Neural cell (in vitro differentiated cells): ENCODE data around the gene RNF44. TPM values are rescaled to one million over a fixed set of nuclear protein-coding genes. Genes with fewer than 3 reads are reported as not detected.

Experiments
- H2AFZ ChIP-seq: fragments of 200-600, 300-800 bp; sonication (generic), shearing (Covaris generic); 2 replicates; pipeline ENCODE4 v1.6.0; 2014; ENCODE audit warnings: low read depth, mild to moderate bottlenecking, antibody characterized with exemption, low read length, moderate library complexity
- H3F3A ChIP-seq: fragments of 200-600 bp; shearing (Covaris generic); 2 replicates; pipeline ENCODE4 v1.6.1; 2016; ENCODE audit warnings: mild to moderate bottlenecking, moderate library complexity, mixed read lengths, antibody characterized with exemption, low read length; ENCODE audit not compliant: insufficient read depth, poor library complexity, severe bottlenecking
- H3K27ac ChIP-seq: fragments of 200-600, 300-800 bp; sonication (generic), shearing (Covaris generic); 2 replicates; pipeline ENCODE4 v1.5.1; 2014; ENCODE audit warnings: mild to moderate bottlenecking, low read length, moderate library complexity
- H3K27me3 ChIP-seq: fragments of 300-800, 200-600 bp; sonication (generic), shearing (Covaris generic); 2 replicates; pipeline ENCODE4 v1.6.0; 2014; ENCODE audit warnings: mild to moderate bottlenecking, low read depth, low read length, moderate library complexity; ENCODE audit not compliant: insufficient read depth
- H3K36me3 ChIP-seq: fragments of 300-800, 200-600 bp; sonication (generic), shearing (Covaris generic); 2 replicates; pipeline ENCODE4 v1.5.1; 2014; ENCODE audit warnings: mild to moderate bottlenecking, antibody characterized with exemption, low read length, moderate library complexity; ENCODE audit not compliant: insufficient read depth
- H3K4me2 ChIP-seq: fragments of 300-800, 200-600 bp; sonication (generic), shearing (Covaris generic); 2 replicates; pipeline ENCODE4 v1.6.0; 2014; ENCODE audit warnings: mild to moderate bottlenecking, low read length
- H3K4me3 ChIP-seq: fragments of 300-800, 200-600 bp; sonication (generic), shearing (Covaris generic); 2 replicates; pipeline ENCODE4 v1.5.1; 2014; ENCODE audit warnings: mild to moderate bottlenecking, low read length, moderate library complexity
- H3K79me2 ChIP-seq: fragments of 200-600 bp; shearing (Covaris generic); replicated peaks from 2 replicates; pipeline ENCODE4 v1.6.0; 2014; ENCODE audit warnings: mild to moderate bottlenecking, low read length, moderate library complexity; ENCODE audit not compliant: insufficient read depth
- H3K9ac ChIP-seq: fragments of 300-800, 200-600 bp; sonication (generic), shearing (Covaris generic); 2 replicates; pipeline ENCODE4 v1.6.1; 2016; ENCODE audit warnings: mild to moderate bottlenecking, low read length, mixed read lengths
- H3K9me2 ChIP-seq: fragments of 200-600 bp; shearing (Covaris generic); 2 replicates; pipeline ENCODE4 v1.6.1; 2016; ENCODE audit warnings: mild to moderate bottlenecking, low read length, mixed read lengths; ENCODE audit not compliant: insufficient read depth
- H3K9me3 ChIP-seq: fragments of 200-600, 300-800 bp; sonication (generic), shearing (Covaris generic); 2 replicates; pipeline ENCODE4 v1.6.1; 2016; ENCODE audit warnings: mild to moderate bottlenecking, mixed run types, low read length, moderate library complexity, mixed read lengths
- H4K20me1 ChIP-seq: fragments of 200-600 bp; shearing (Covaris generic); 2 replicates; pipeline ENCODE4 v1.6.1; 2016; ENCODE audit warnings: mild to moderate bottlenecking, mixed run types; ENCODE audit not compliant: insufficient read depth
- EP300 ChIP-seq: fragments of 450-650 bp; conservative IDR thresholded peaks from 2 replicates; pipeline ENCODE4 v1.6.1; 2014; ENCODE audit warnings: antibody characterized with exemption, mild to moderate bottlenecking, moderate library complexity; ENCODE audit not compliant: poor library complexity, severe bottlenecking
- EZH2 ChIP-seq: fragments of 200-600, 300-800 bp; shearing (Covaris generic), sonication (generic); IDR thresholded peaks from 2 replicates; pipeline ENCODE4 v1.6.1; 2014; ENCODE audit warnings: antibody characterized with exemption, low read length, borderline replicate concordance, mild to moderate bottlenecking; ENCODE audit not compliant: insufficient read depth, poor library complexity, severe bottlenecking
- MXI1 ChIP-seq: fragments of 450-650 bp; conservative IDR thresholded peaks from 2 replicates; pipeline ENCODE4 v1.6.1; 2014; ENCODE audit warnings: antibody characterized with exemption, mild to moderate bottlenecking; ENCODE audit not compliant: poor library complexity, severe bottlenecking
- POLR2AphosphoS5 ChIP-seq: IDR thresholded peaks from 2 replicates; pipeline ENCODE4 v1.6.1; 2012
- RAD21 ChIP-seq: fragments of 450-650 bp; conservative IDR thresholded peaks from 2 replicates; pipeline ENCODE4 v1.6.1; 2014; ENCODE audit warnings: antibody characterized with exemption, mild to moderate bottlenecking, moderate library complexity
- SMC3 ChIP-seq: fragments of 450-650 bp; conservative IDR thresholded peaks from 2 replicates; pipeline ENCODE4 v1.6.1; 2014; ENCODE audit warnings: antibody characterized with exemption, mild to moderate bottlenecking, moderate library complexity; ENCODE audit not compliant: poor library complexity
- TAF1 ChIP-seq: IDR thresholded peaks from 2 replicates; pipeline ENCODE4 v1.6.1; 2012; ENCODE audit warnings: low read depth
- polyA plus RNA-seq: library from polyadenylated mRNA; depleted of rRNA; stranded (reverse); fragments of >200 nt; gene quantifications from 2 replicates; pipeline ENCODE4 v1.2.3, GENCODE V29; 2014
- TF ChIP-seq, protein P1 (sequence below): IDR thresholded peaks from 2 replicates; pipeline ENCODE4 v1.6.1; 2012; ENCODE audit warnings: borderline replicate concordance
- TF ChIP-seq, protein P2 (sequence below): fragments of 450-650 bp; IDR thresholded peaks from 2 replicates; pipeline ENCODE4 v1.5.1; 2014; ENCODE audit warnings: antibody characterized with exemption, mild to moderate bottlenecking, moderate library complexity; ENCODE audit not compliant: poor library complexity, severe bottlenecking

The RNF44 gene
- polyA plus RNA-seq, 1 donor from 2014 or later = 22.2 TPM

DNA sequence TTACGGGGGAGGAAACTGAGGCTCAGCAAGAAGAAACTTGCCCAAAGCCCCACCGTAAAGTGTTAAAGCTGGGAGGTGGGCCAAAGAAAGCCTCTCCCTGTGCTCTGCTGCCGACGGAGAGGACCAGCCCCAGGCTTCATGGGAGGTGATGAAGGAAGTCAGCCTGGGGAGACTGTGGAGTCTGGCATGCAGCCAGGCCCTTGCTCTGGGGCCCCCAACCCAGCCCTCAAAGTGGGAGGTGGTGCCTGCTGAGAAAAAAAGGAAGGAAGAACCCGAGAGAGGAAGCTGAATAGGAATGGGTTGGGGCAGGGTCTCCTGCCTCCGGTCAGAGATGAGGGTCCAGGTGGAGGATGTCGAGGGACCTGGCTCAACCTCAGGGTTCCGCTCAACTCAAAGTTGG, 3.8 kb downstream of the RNF44 start:
- Histone ChIP-seq H3K79me2 (peaks cover 54% of the 10 kb centered on the region), H3K4me3 (peak overlapping the region; percentile 99), H2AFZ (no peak overlapping the region), H3K9me2 (no peaks in the 10 kb centered on the region), H3K27me3 (no peaks in the 10 kb centered on the region), H3K36me3 (no peaks in the 10 kb centered on the region), H3F3A (no peaks in the 10 kb centered on the region), H4K20me1 (peaks cover 28% of the 10 kb centered on the region), H3K9ac (peak overlapping the region; percentile 23), H3K4me2 (no peak overlapping the region), H3K9me3 (no peaks in the 10 kb centered on the region), H3K27ac (no peak overlapping the region)
- TF ChIP-seq SMC3 (no peak), RAD21 (no peak), MXI1 (no peak), EP300 (no peak), POLR2AphosphoS5 (no peak), TAF1 (no peak), EZH2 (no peak)
- TF ChIP-seq, protein P1, sequence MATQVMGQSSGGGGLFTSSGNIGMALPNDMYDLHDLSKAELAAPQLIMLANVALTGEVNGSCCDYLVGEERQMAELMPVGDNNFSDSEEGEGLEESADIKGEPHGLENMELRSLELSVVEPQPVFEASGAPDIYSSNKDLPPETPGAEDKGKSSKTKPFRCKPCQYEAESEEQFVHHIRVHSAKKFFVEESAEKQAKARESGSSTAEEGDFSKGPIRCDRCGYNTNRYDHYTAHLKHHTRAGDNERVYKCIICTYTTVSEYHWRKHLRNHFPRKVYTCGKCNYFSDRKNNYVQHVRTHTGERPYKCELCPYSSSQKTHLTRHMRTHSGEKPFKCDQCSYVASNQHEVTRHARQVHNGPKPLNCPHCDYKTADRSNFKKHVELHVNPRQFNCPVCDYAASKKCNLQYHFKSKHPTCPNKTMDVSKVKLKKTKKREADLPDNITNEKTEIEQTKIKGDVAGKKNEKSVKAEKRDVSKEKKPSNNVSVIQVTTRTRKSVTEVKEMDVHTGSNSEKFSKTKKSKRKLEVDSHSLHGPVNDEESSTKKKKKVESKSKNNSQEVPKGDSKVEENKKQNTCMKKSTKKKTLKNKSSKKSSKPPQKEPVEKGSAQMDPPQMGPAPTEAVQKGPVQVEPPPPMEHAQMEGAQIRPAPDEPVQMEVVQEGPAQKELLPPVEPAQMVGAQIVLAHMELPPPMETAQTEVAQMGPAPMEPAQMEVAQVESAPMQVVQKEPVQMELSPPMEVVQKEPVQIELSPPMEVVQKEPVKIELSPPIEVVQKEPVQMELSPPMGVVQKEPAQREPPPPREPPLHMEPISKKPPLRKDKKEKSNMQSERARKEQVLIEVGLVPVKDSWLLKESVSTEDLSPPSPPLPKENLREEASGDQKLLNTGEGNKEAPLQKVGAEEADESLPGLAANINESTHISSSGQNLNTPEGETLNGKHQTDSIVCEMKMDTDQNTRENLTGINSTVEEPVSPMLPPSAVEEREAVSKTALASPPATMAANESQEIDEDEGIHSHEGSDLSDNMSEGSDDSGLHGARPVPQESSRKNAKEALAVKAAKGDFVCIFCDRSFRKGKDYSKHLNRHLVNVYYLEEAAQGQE = no peak
- TF ChIP-seq, protein P2, sequence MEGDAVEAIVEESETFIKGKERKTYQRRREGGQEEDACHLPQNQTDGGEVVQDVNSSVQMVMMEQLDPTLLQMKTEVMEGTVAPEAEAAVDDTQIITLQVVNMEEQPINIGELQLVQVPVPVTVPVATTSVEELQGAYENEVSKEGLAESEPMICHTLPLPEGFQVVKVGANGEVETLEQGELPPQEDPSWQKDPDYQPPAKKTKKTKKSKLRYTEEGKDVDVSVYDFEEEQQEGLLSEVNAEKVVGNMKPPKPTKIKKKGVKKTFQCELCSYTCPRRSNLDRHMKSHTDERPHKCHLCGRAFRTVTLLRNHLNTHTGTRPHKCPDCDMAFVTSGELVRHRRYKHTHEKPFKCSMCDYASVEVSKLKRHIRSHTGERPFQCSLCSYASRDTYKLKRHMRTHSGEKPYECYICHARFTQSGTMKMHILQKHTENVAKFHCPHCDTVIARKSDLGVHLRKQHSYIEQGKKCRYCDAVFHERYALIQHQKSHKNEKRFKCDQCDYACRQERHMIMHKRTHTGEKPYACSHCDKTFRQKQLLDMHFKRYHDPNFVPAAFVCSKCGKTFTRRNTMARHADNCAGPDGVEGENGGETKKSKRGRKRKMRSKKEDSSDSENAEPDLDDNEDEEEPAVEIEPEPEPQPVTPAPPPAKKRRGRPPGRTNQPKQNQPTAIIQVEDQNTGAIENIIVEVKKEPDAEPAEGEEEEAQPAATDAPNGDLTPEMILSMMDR = no peak

DNA sequence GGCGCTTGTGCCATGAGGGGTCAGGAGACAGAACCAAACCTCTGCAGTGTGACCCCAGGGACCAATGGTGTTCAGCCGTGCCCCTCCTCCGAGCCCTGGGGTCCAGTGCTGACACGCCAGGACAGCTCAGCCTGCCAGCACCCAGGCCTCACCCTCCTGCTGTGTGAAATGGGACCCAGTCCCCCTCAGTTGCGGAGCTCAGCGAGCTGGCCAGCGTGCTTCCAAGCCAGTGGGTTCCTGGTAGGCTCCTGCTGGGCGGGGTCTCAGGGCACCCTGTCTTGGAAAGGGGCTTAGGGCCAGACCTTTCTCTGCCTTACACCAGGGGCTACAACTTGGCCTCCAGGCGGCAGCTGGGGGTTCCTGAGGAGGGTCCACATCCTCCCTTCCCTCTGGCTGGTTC, 4.4 kb downstream of the RNF44 start:
- H3K79me2 ChIP-seq = peaks cover 54% of the 10 kb centered on the region
- H3K9ac ChIP-seq = no peak overlapping the region

More for the DNA sequence above, 4.4 kb downstream of the RNF44 start:
- Histone ChIP-seq H3K27ac (no peak overlapping the region), H3K27me3 (no peaks in the 10 kb centered on the region), H3K4me3 (peak overlapping the region; percentile 25), H3K9me3 (no peaks in the 10 kb centered on the region), H3F3A (no peaks in the 10 kb centered on the region), H4K20me1 (peaks cover 28% of the 10 kb centered on the region), H3K4me2 (no peak overlapping the region), H2AFZ (no peak overlapping the region), H3K9me2 (no peaks in the 10 kb centered on the region), H3K36me3 (no peaks in the 10 kb centered on the region)
- TF ChIP-seq POLR2AphosphoS5 = no peak
- TF ChIP-seq, protein P2 = no peak
